ENCODE results near the gene CSTPP1. TPM values are rescaled to one million over a fixed set of nuclear protein-coding genes. Genes with fewer than 3 reads are reported as not detected.

Gene CSTPP1
- total and polyA plus RNA-seq, 2 of the 4 experiments (the other 2 are of a cell fraction) = 22.0 to 35.7 TPM

DNA sequence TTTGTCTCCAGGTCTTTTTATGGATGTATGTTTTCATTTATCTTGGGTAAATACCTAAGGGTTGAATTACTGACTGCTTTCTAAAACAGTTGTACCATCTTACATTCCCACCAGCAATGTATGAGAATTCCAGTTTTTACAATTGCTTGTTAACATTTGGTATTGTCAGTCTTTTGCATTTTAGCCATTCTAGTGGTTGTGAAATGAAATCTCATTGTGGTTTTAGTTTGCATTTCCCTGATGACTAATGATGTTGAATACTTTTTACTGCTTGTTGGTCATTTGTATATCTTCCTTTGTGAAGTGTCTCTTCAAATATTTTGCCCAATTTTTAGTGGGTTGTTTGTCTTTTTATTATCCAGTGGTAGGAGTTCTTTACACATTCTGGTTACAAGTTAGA, 147.4 kb downstream of the CSTPP1 start:
- Histone ChIP-seq H3K4me2 (ENCODE audit: low read depth, low read length) (no peak overlapping the region), H3K4ac (ENCODE audit: low read depth, low read length) (no peak overlapping the region), H2AFZ (replicated peaks; ENCODE audit: low read length, poor library complexity) (no peak overlapping the region), H3K4me3 (ENCODE audit: insufficient read depth, low read depth, low read length) (no peak overlapping the region), H3K18ac (ENCODE audit: low read depth, low read length) (no peak overlapping the region), H4K5ac (ENCODE audit: low read depth, low read length) (no peak overlapping the region), H3K56ac (ENCODE audit: extremely low read depth, insufficient read depth, low read length) (no peak overlapping the region), H2AK5ac (ENCODE audit: low read depth, low read length) (no peak overlapping the region), H3K9ac (ENCODE audit: low read depth, low read length) (no peak overlapping the region), H2AK9ac (replicated peaks; ENCODE audit: low read depth, low read length, poor library complexity) (no peak overlapping the region), H4K91ac (ENCODE audit: insufficient read depth, low read depth, low read length) (no peak overlapping the region), H2BK15ac (ENCODE audit: low read depth, low read length) (no peak overlapping the region), H3K27me3 (ENCODE audit: control insufficient read depth, insufficient read depth, low read length) (no peaks in the 10 kb centered on the region), H4K8ac (ENCODE audit: low read depth in 2 of 2, low read length in 2 of 2) (no peak overlapping the region), H3K4me1 (ENCODE audit: control insufficient read depth, insufficient read depth, low read length) (peaks cover 2% of the 10 kb centered on the region; the same call in 1 of the 2 replicates), H2BK20ac (ENCODE audit: low read depth, low read length) (no peak overlapping the region), H4K20me1 (ENCODE audit: insufficient read depth, low read length) (no peaks in the 10 kb centered on the region), H3K79me1 (ENCODE audit: low read depth in 1 of 2, low read length in 2 of 2) (no peaks in the 10 kb centered on the region), H2BK120ac (ENCODE audit: low read depth, low read length) (no peak overlapping the region), H3K23ac (ENCODE audit: low read depth, low read length) (no peak overlapping the region), H3K36me3 (ENCODE audit: control insufficient read depth, insufficient read depth, low read length) (peaks cover 2% of the 10 kb centered on the region), H3K14ac (replicated peaks; ENCODE audit: low read depth, low read length) (no peak overlapping the region), H3K9me3 (ENCODE audit: control insufficient read depth, insufficient read depth, low read length) (no peaks in the 10 kb centered on the region), H3K27ac (ENCODE audit: insufficient read depth, low read length) (no peak overlapping the region), H3K9me1 (ENCODE audit: insufficient read depth, low read length) (0 out of 2 replicates have a peak, but pooled peaks cover 4% of the 10 kb centered on the region), H2BK5ac (ENCODE audit: low read depth, low read length, poor library complexity, severe bottlenecking) (no peak overlapping the region)
- intact Hi-C loops (cut with micrococcal nuclease) = no loop called here
- in situ Hi-C loops (cut with MboI; ENCODE audit: low sequenced_read_pairs) = no loop called here
- dilution Hi-C loops (cut with HindIII; ENCODE audit: low sequenced_read_pairs, unreplicated experiment) = no loop called here
- ATAC-seq (ENCODE audit: low read depth) (peak; percentile 77), DNase-seq (peak; percentile 81)
- CTCF ChIA-PET = no interaction called here
- BruUV-seq (replicated peaks) = no TSS peak
- POLR2A ChIA-PET (ENCODE audit: unreplicated experiment) = no interaction called here
- TF ChIP-seq CEBPB (IDR thresholded peaks at IDR 0.05; ENCODE audit: low read depth, low read length) = peak; percentile 87
- no peak for TF ChIP-seq CHD1 (IDR thresholded peaks at IDR 0.05; ENCODE audit: low read depth, low read length)
- peak; percentile 34; the same call in 1 of the 2 replicates for TF ChIP-seq FOS (IDR thresholded peaks at IDR 0.05; ENCODE audit: low read depth, low read length)
